ENCODE results near the gene MELTF.

DNA sequence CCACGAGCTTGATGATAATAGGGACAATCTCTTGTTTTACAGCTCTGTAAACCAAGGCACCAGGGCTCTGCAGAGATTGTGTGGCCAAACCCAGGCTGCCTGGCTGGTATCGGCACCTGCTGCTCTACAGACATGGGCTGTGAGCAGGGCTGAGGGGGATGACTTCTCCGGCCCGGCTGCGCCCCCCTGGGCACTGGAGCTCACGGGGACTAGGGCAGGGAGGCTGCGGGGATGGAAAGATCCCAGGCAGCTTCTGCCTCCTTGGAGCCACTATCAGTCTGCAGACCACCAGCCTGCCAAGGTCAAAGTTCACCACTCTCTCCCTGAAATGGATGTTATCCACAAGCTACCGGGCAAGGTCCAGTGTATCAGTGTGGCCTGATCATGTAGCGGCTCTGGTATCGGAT, 39.0 kb downstream of the MELTF start:
- TF ChIP-seq, protein P1, sequence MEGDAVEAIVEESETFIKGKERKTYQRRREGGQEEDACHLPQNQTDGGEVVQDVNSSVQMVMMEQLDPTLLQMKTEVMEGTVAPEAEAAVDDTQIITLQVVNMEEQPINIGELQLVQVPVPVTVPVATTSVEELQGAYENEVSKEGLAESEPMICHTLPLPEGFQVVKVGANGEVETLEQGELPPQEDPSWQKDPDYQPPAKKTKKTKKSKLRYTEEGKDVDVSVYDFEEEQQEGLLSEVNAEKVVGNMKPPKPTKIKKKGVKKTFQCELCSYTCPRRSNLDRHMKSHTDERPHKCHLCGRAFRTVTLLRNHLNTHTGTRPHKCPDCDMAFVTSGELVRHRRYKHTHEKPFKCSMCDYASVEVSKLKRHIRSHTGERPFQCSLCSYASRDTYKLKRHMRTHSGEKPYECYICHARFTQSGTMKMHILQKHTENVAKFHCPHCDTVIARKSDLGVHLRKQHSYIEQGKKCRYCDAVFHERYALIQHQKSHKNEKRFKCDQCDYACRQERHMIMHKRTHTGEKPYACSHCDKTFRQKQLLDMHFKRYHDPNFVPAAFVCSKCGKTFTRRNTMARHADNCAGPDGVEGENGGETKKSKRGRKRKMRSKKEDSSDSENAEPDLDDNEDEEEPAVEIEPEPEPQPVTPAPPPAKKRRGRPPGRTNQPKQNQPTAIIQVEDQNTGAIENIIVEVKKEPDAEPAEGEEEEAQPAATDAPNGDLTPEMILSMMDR (conservative IDR thresholded peaks at IDR 0.05) = no peak
- no peak for TF ChIP-seq ZFX (IDR thresholded peaks at IDR 0.05)
